HepG2 (cell line): ENCODE results near the gene NFE2L3. TPM values are rescaled to one million over a fixed set of nuclear protein-coding genes. Genes with fewer than 3 reads are reported as not detected.

ENCODE experiments used
- GABPA ChIP-seq, 2 experiments: IDR thresholded peaks; 2 replicates each; pipeline ENCODE4 v1.6.1; 2011 to 2016; ENCODE audit warnings: low read depth in 2 of 2, low read length in 1 of 2, missing biosample characterization in 1 of 2, missing genetic modification characterization in 1 of 2
- GATA4 ChIP-seq: sonication (generic); IDR thresholded peaks from 2 replicates; pipeline ENCODE4 v1.6.1; 2016; ENCODE audit warnings: antibody characterized with exemption, low read depth, borderline replicate concordance
- GLI4 ChIP-seq: sonication (generic); formaldehyde crosslinking; IDR thresholded peaks from 2 replicates; pipeline ENCODE4 v1.5.1; 2020; ENCODE audit warnings: missing genetic modification reagents, mild to moderate bottlenecking, moderate library complexity, borderline replicate concordance
- NFE2L2 ChIP-seq: fragments of 150-350 bp; IDR thresholded peaks from 2 replicates; pipeline ENCODE4 v1.6.1; 2014; ENCODE audit warnings: low read length
- PHF8 ChIP-seq: sonication (generic); formaldehyde crosslinking; IDR thresholded peaks from 2 replicates; pipeline ENCODE4 v1.5.0; 2020; ENCODE audit warnings: missing genetic modification reagents
- SAP130 ChIP-seq: IDR thresholded peaks from 2 replicates; pipeline ENCODE4 v1.6.1; 2016; ENCODE audit warnings: low read depth
- SIN3A ChIP-seq: IDR thresholded peaks from 2 replicates; pipeline ENCODE4 v1.6.1; 2011; ENCODE audit warnings: low read depth, mild to moderate bottlenecking, control low read depth, low read length, borderline replicate concordance
- TCF7 ChIP-seq: sonication (generic); IDR thresholded peaks from 2 replicates; pipeline ENCODE4 v1.6.1; 2016; ENCODE audit warnings: antibody characterized with exemption, low read depth
- TSC22D2 ChIP-seq: sonication (generic); formaldehyde crosslinking; IDR thresholded peaks from 2 replicates; pipeline ENCODE4 v1.5.1; 2020; ENCODE audit warnings: missing genetic modification reagents, mild to moderate bottlenecking, borderline replicate concordance
- ZKSCAN1 ChIP-seq: fragments of 150-350 bp; IDR thresholded peaks from 2 replicates; pipeline ENCODE4 v1.6.1; 2014; ENCODE audit warnings: low read length
- ZNF263 ChIP-seq: sonication (generic); formaldehyde crosslinking; IDR thresholded peaks from 2 replicates; pipeline ENCODE4 v1.4.0; 2020; ENCODE audit warnings: missing genetic modification reagents
- polyA plus RNA-seq, 8 experiments: library from polyadenylated mRNA; depleted of rRNA in 3 of 8; stranded (reverse) in 7 of 8; unstranded in 1 of 8; fragments of >200 nt; fragmentation: Illumina TruSeq in 4 of 8; extraction: Trizol in 4 of 8; gene quantifications; 2 replicates each; pipeline versions ENCODE4 v1.2.1 to v1.2.3, GENCODE V29; 2011 to 2016; ENCODE audit warnings: low read depth in 4 of 8, missing spikeins in 1 of 8, mixed read lengths in 1 of 8; ENCODE audit not compliant: insufficient read depth in 1 of 8
- total RNA-seq, 5 experiments: library from RNA; depleted of rRNA; stranded (reverse); fragments of >200 nt; fragmentation: Illumina TruSeq; extraction: Trizol; gene quantifications; 2 replicates each; pipeline ENCODE4 v1.2.3, GENCODE V29; 2016; ENCODE audit warnings: low read depth in 1 of 5
- TF ChIP-seq, protein P1 (sequence below): sonication (generic); formaldehyde crosslinking; IDR thresholded peaks from 2 replicates; pipeline ENCODE4 v1.4.0; 2020; ENCODE audit warnings: missing genetic modification reagents

The NFE2L3 gene
- total and polyA plus RNA-seq, 2 of the 13 experiments (the other 11 are each of a cell fraction or from before 2014, with no cell fraction given), result 11.4 to 19.4 TPM

DNA sequence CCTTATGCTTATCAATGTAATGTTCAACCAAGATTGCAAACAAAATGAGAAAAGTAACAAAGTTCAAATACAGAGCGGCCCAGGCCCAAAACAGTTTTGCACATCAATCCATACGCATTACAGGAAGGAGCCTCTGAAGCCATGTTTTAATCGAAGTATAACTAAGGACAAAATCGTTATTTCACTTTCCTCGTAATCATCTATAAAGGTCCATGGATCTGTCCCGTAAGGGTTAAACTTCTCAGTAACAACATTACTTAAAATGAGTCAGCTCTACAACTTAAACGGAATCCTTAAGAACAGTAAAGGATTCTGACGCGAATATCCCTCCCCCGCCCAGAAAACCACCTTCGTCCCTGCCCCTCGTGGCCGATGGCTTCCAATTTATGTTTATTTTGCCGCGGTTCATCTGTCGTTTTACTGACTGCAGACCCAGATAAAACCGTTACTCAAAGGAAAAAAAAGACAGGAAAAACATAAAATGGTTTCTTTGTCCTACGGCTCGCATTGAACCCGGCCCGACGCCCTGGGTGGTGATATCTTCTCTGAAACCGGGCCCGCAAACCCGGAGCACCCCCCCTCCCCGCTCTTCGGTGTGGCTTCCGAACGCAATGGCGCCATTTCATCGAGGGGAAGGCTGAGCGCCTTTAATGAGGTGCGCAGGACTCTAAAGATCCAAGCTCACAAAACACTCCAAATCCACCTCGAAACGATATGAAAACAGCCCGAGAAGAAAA is 47.5 kb downstream of the NFE2L3 start (continued):
- TF ChIP-seq SIN3A (peak; percentile 20; the same call in 1 of the 2 replicates), ZKSCAN1 (0 out of 2 replicates have a peak, but pooled peaks have one; percentile 3), NFE2L2 (no peak), SAP130 (0 out of 2 replicates have a peak, but pooled peaks have one; percentile 3), GLI4 (peak; percentile 4; the same call in 1 of the 2 replicates), TSC22D2 (no peak), TCF7 (peak; percentile 9; the same call in 1 of the 2 replicates), GATA4 (no peak), GABPA (IDR thresholded peaks at IDR 0.05; ENCODE audit: low read depth, low read length) (no peak), GABPA (CRISPR knock-in tag; IDR thresholded peaks at IDR 0.05; ENCODE audit: low read depth) (0 out of 2 replicates have a peak, but pooled peaks have one; percentile 31), ZNF263 (CRISPR knock-in tag) (no peak), PHF8 (CRISPR knock-in tag) (peak; percentile 10; the same call in 1 of the 2 replicates)
- TF ChIP-seq, protein P1, sequence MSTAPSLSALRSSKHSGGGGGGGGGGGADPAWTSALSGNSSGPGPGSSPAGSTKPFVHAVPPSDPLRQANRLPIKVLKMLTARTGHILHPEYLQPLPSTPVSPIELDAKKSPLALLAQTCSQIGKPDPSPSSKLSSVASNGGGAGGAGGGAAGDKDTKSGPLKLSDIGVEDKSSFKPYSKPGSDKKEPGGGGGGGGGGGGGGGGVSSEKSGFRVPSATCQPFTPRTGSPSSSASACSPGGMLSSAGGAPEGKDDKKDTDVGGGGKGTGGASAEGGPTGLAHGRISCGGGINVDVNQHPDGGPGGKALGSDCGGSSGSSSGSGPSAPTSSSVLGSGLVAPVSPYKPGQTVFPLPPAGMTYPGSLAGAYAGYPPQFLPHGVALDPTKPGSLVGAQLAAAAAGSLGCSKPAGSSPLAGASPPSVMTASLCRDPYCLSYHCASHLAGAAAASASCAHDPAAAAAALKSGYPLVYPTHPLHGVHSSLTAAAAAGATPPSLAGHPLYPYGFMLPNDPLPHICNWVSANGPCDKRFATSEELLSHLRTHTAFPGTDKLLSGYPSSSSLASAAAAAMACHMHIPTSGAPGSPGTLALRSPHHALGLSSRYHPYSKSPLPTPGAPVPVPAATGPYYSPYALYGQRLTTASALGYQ (CRISPR knock-in tag), result peak; percentile 16; the same call in 1 of the 2 replicates
